H9 (cell line): Measurements from ENCODE around the gene COIL. TPM values are rescaled to one million over a fixed set of nuclear protein-coding genes. Genes with fewer than 3 reads are reported as not detected.

ENCODE experiments used
- DNase-seq: peaks from one replicate; pipeline ENCODE4 v3.0.0-alpha.2; 2017
- H2AFZ ChIP-seq: one replicate; pipeline ENCODE4 v1.6.1; 2013; ENCODE audit warnings: mild to moderate bottlenecking, low read length, control low read depth, moderate library complexity
- H2AK5ac ChIP-seq: 2 replicates; pipeline ENCODE4 v1.6.1; 2013; ENCODE audit warnings: low read length, control low read depth, mixed read lengths; ENCODE audit not compliant: insufficient read length
- H2BK120ac ChIP-seq: one replicate; pipeline ENCODE4 v1.6.1; 2013; ENCODE audit warnings: low read depth, mild to moderate bottlenecking, low read length, control low read depth, inconsistent platforms; ENCODE audit not compliant: poor library complexity, severe bottlenecking
- H2BK12ac ChIP-seq: 2 replicates; pipeline ENCODE4 v1.6.1; 2013; ENCODE audit warnings: low read length, control low read depth, mixed read lengths, low read depth; ENCODE audit not compliant: insufficient read length
- H2BK15ac ChIP-seq: 2 replicates; pipeline ENCODE4 v1.6.1; 2013; ENCODE audit warnings: low read depth, low read length, control low read depth
- H2BK20ac ChIP-seq: one replicate; pipeline ENCODE4 v1.6.1; 2013; ENCODE audit warnings: low read depth, mild to moderate bottlenecking, low read length, control low read depth, inconsistent platforms; ENCODE audit not compliant: poor library complexity, severe bottlenecking
- H2BK5ac ChIP-seq: 2 replicates; pipeline ENCODE4 v1.6.1; 2013; ENCODE audit warnings: low read length, control low read depth, mixed read lengths; ENCODE audit not compliant: insufficient read length
- H3K14ac ChIP-seq: 2 replicates; pipeline ENCODE4 v1.6.1; 2013; ENCODE audit warnings: low read length, control low read depth; ENCODE audit not compliant: insufficient read depth
- H3K18ac ChIP-seq: 2 replicates; pipeline ENCODE4 v1.6.1; 2013; ENCODE audit warnings: low read depth, mild to moderate bottlenecking, mixed read lengths, low read length, control low read depth; ENCODE audit not compliant: insufficient read length
- H3K23ac ChIP-seq: 2 replicates; pipeline ENCODE4 v1.6.1; 2013; ENCODE audit warnings: low read length, control low read depth, mixed read lengths, low read depth; ENCODE audit not compliant: insufficient read length
- H3K23me2 ChIP-seq: 2 replicates; pipeline ENCODE4 v1.6.1; 2013; ENCODE audit warnings: low read depth, mild to moderate bottlenecking, mixed read lengths, low read length, control low read depth; ENCODE audit not compliant: insufficient read length, poor library complexity, severe bottlenecking
- H3K27ac ChIP-seq: 2 replicates; pipeline ENCODE4 v1.5.1; 2013; ENCODE audit warnings: low read length, control low read depth, mixed read lengths, low read depth; ENCODE audit not compliant: insufficient read length
- H3K27me3 ChIP-seq: 2 replicates; pipeline ENCODE4 v1.6.1; 2013; ENCODE audit warnings: low read length, control low read depth, inconsistent platforms; ENCODE audit not compliant: insufficient read depth
- H3K4ac ChIP-seq: 2 replicates; pipeline ENCODE4 v1.6.1; 2013; ENCODE audit warnings: low read depth, mild to moderate bottlenecking, control low read depth, inconsistent platforms, low read length, moderate library complexity
- H3K4me1 ChIP-seq: 2 replicates; pipeline ENCODE4 v1.6.1; 2013; ENCODE audit warnings: low read length, control low read depth, inconsistent platforms; ENCODE audit not compliant: insufficient read depth
- H3K4me2 ChIP-seq: 2 replicates; pipeline ENCODE4 v1.6.1; 2013; ENCODE audit warnings: low read length, control low read depth, mixed read lengths; ENCODE audit not compliant: insufficient read length, insufficient read depth
- H3K56ac ChIP-seq: 2 replicates; pipeline ENCODE4 v1.6.1; 2013; ENCODE audit warnings: low read depth, mild to moderate bottlenecking, mixed read lengths, low read length, control low read depth; ENCODE audit not compliant: insufficient read length
- H3K79me1 ChIP-seq: 2 replicates; pipeline ENCODE4 v1.6.1; 2013; ENCODE audit warnings: low read depth, mild to moderate bottlenecking, moderate library complexity, low read length, control low read depth, inconsistent platforms; ENCODE audit not compliant: insufficient read depth, poor library complexity, severe bottlenecking
- H3K79me2 ChIP-seq: 2 replicates; pipeline ENCODE4 v1.6.1; 2013; ENCODE audit warnings: low read length, control low read depth, inconsistent platforms; ENCODE audit not compliant: insufficient read depth
- H3K9ac ChIP-seq: 2 replicates; pipeline ENCODE4 v1.6.1; 2013; ENCODE audit warnings: low read length, control low read depth, mixed read lengths; ENCODE audit not compliant: insufficient read length; ENCODE audit errors: extremely low read depth
- H3K9me3 ChIP-seq: one replicate; pipeline ENCODE4 v1.6.1; 2013; ENCODE audit warnings: low read depth, low read length, inconsistent platforms; ENCODE audit not compliant: control insufficient read depth
- H3T11ph ChIP-seq: one replicate; pipeline ENCODE4 v1.6.1; 2013; ENCODE audit warnings: mild to moderate bottlenecking, low read length, control low read depth, inconsistent platforms
- H4K20me1 ChIP-seq: one replicate; pipeline ENCODE4 v1.6.1; 2013; ENCODE audit not compliant: control insufficient read depth, insufficient read length, insufficient read depth
- H4K5ac ChIP-seq: 2 replicates; pipeline ENCODE4 v1.6.1; 2013; ENCODE audit warnings: low read depth, mild to moderate bottlenecking, mixed read lengths, low read length, control low read depth; ENCODE audit not compliant: insufficient read length
- H4K8ac ChIP-seq: replicated peaks from 2 replicates; pipeline ENCODE4 v1.6.1; 2013; ENCODE audit warnings: low read length, control low read depth, mixed read lengths, low read depth; ENCODE audit not compliant: insufficient read length
- H4K91ac ChIP-seq: 2 replicates; pipeline ENCODE4 v1.6.1; 2013; ENCODE audit warnings: low read depth, mild to moderate bottlenecking, moderate library complexity, mixed read lengths, low read length, control low read depth; ENCODE audit not compliant: insufficient read length
- H3K27ac Mint-ChIP-seq, 3 experiments: 2 replicates in 2 of 3; 3 replicates in 1 of 3; pipeline ENCODE4 v1.8.0; 2020 to 2021; ENCODE audit warnings: mixed read lengths in 3 of 3, mild to moderate bottlenecking in 1 of 3, moderate library complexity in 1 of 3
- H3K27me3 Mint-ChIP-seq: 2 replicates; pipeline ENCODE4 v1.8.0; 2021; ENCODE audit warnings: low read depth, mild to moderate bottlenecking, moderate library complexity, mixed read lengths
- H3K36me3 Mint-ChIP-seq, 3 experiments: 2 replicates in 2 of 3; 3 replicates in 1 of 3; pipeline ENCODE4 v1.8.0; 2020 to 2021; ENCODE audit warnings: low read depth in 3 of 3, mixed read lengths in 3 of 3; ENCODE audit not compliant: insufficient read depth in 1 of 3
- H3K4me1 Mint-ChIP-seq, 2 experiments: 2 replicates each; pipeline ENCODE4 v1.8.0; 2020; ENCODE audit warnings: mixed read lengths in 2 of 2
- H3K4me3 Mint-ChIP-seq, 2 experiments: 2 replicates in 1 of 2; 3 replicates in 1 of 2; pipeline ENCODE4 v1.8.0; 2020 to 2021; ENCODE audit warnings: mild to moderate bottlenecking in 2 of 2, mixed read lengths in 2 of 2, moderate library complexity in 1 of 2
- H3K9me3 Mint-ChIP-seq, 2 experiments: 2 replicates in 1 of 2; 3 replicates in 1 of 2; pipeline ENCODE4 v1.8.0; 2020; ENCODE audit warnings: mild to moderate bottlenecking in 2 of 2, mixed read lengths in 2 of 2, moderate library complexity in 1 of 2
- WGBS: extraction: QIAGEN DNeasy Blood & Tissue Kit; methylation state at CpG from one replicate; pipeline ENCODE4 v1.1.7; 2013; ENCODE audit warnings: missing lambda C conversion rate, low lambda C conversion rate, mixed read lengths; ENCODE audit not compliant: insufficient read length; ENCODE audit errors: extremely low coverage; 5-methylcytosine and 5-hydroxymethylcytosine counted together
- total RNA-seq: library from RNA; stranded (reverse); gene quantifications from 2 replicates; pipeline ENCODE4 v1.2.1, GENCODE V29; 2021
- TF ChIP-seq, protein P1 (sequence below): fragments of 200-600 bp; sonication (generic); conservative IDR thresholded peaks from 3 replicates; pipeline ENCODE4 v1.8.0; 2021; ENCODE audit warnings: antibody characterized with exemption, mild to moderate bottlenecking

Gene COIL
- total RNA-seq, 1 experiment from 2014 or later, result 21.5 TPM

DNA sequence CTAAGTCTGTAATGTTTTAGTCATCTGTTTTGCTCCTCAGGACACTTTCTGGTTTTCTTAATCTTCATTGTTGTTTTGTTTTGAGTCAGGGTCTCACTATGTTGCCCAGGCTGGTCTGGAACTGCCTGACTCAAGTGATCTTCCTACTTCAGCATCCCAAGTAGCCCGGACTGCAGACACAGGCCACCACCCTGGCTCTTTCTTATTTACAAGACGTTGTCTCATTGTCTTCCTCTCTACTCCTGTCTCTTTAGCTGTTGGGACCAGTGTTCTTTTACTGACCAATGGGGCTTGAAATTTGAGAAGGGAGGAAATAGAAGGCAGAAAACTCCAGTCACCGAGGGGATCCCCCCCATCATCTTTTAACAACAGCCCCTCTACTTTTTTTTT is 18.2 kb upstream of the COIL start:
- no CpG with 5 or more reads among the region's 3 CpGs for WGBS
- no peak overlapping the region for H3K4ac ChIP-seq
- peaks cover 5% of the 10 kb centered on the region; the same call in 1 of the 2 replicates for H3K4me1 ChIP-seq
- Mint-ChIP-seq H3K4me1 (peaks cover 45 to 48% of the 10 kb centered on the region in 2 experiments), H3K27me3 (0 out of 2 replicates have a peak, but pooled peaks cover 3% of the 10 kb centered on the region), H3K9me3 (no peaks in the 10 kb centered on the region), H3K27ac (peak overlapping the region in 2 of 3 experiments; percentile 5 to 35; a peak in 2 of 7 replicates), H3K36me3 (peaks cover 0 to 5% (median 1%) of the 10 kb centered on the region in 3 experiments; a peak in 3 of 7 replicates), H3K4me3 (peak overlapping the region; percentile 38 to 86)
- no peaks in the 10 kb centered on the region for H3K79me2 ChIP-seq
- peak overlapping the region; percentile 57 for H3K4me2 ChIP-seq
- no peak overlapping the region for H3K18ac ChIP-seq
- H2BK12ac ChIP-seq, result no peak overlapping the region
- no peak overlapping the region for H4K91ac ChIP-seq
- no peaks in the 10 kb centered on the region for H3K79me1 ChIP-seq
- H4K20me1 ChIP-seq, result no peaks in the 10 kb centered on the region
- DNase-seq, result no peak
- no peak overlapping the region for H3K9ac ChIP-seq
- no peaks in the 10 kb centered on the region for H3K9me3 ChIP-seq
- no peak overlapping the region for H2BK15ac ChIP-seq
- H2AK5ac ChIP-seq, result no peak overlapping the region
- no peak overlapping the region for H3K23ac ChIP-seq
- no peak overlapping the region for H3K14ac ChIP-seq
- H3T11ph ChIP-seq, result no peak overlapping the region
- no peak overlapping the region for H4K8ac ChIP-seq
- no peak overlapping the region for H2BK120ac ChIP-seq
- H3K27me3 ChIP-seq, result no peaks in the 10 kb centered on the region
- no peak overlapping the region for H3K56ac ChIP-seq
- no peak overlapping the region for H2BK20ac ChIP-seq
- TF ChIP-seq, protein P1, sequence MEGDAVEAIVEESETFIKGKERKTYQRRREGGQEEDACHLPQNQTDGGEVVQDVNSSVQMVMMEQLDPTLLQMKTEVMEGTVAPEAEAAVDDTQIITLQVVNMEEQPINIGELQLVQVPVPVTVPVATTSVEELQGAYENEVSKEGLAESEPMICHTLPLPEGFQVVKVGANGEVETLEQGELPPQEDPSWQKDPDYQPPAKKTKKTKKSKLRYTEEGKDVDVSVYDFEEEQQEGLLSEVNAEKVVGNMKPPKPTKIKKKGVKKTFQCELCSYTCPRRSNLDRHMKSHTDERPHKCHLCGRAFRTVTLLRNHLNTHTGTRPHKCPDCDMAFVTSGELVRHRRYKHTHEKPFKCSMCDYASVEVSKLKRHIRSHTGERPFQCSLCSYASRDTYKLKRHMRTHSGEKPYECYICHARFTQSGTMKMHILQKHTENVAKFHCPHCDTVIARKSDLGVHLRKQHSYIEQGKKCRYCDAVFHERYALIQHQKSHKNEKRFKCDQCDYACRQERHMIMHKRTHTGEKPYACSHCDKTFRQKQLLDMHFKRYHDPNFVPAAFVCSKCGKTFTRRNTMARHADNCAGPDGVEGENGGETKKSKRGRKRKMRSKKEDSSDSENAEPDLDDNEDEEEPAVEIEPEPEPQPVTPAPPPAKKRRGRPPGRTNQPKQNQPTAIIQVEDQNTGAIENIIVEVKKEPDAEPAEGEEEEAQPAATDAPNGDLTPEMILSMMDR, result no peak
- no peak overlapping the region for H4K5ac ChIP-seq
- H3K27ac ChIP-seq, result no peak overlapping the region
- peaks cover 15% of the 10 kb centered on the region for H3K23me2 ChIP-seq
- H2BK5ac ChIP-seq, result no peak overlapping the region
- H2AFZ ChIP-seq, result no peak overlapping the region
